RWPE2 (cell line): Measurements from ENCODE around the gene KXD1.

Source experiments
- ATAC-seq: fragments of 200-7000 bp; cut with Tn5 transposase; 3 replicates; pipeline ENCODE4 v1.9.1; 2021; ENCODE audit warnings: low read depth
- DNase-seq: peaks from one replicate; pipeline ENCODE4 v3.0.0-alpha.2; 2020; ENCODE audit warnings: low spot score
- H3K27ac ChIP-seq: fragments of 450-650 bp; 2 replicates; pipeline ENCODE4 v1.5.1; 2017; ENCODE audit warnings: mild to moderate bottlenecking; ENCODE audit not compliant: poor library complexity, severe bottlenecking
- H3K27me3 ChIP-seq: fragments of 250-450 bp; sonication (Bioruptor Pico); 2 replicates; pipeline ENCODE4 v1.5.1; 2021; ENCODE audit warnings: mild to moderate bottlenecking, moderate library complexity; ENCODE audit not compliant: insufficient read depth, poor library complexity, severe bottlenecking
- H3K36me3 ChIP-seq: fragments of 250-450 bp; sonication (Bioruptor Pico); 2 replicates; pipeline ENCODE4 v1.5.1; 2020; ENCODE audit warnings: low read depth, mild to moderate bottlenecking, moderate library complexity
- H3K4me1 ChIP-seq: fragments of 250-450 bp; sonication (Bioruptor Pico); 2 replicates; pipeline ENCODE4 v1.5.1; 2021; ENCODE audit warnings: mild to moderate bottlenecking, moderate library complexity; ENCODE audit not compliant: insufficient read depth, poor library complexity, severe bottlenecking
- H3K4me3 ChIP-seq: fragments of 250-450 bp; sonication (Bioruptor Pico); 2 replicates; pipeline ENCODE4 v1.5.1; 2021; ENCODE audit warnings: mild to moderate bottlenecking, moderate library complexity; ENCODE audit not compliant: severe bottlenecking
- H3K9me3 ChIP-seq: fragments of 250-450 bp; sonication (Bioruptor Pico); 2 replicates; pipeline ENCODE4 v1.5.1; 2021; ENCODE audit warnings: mild to moderate bottlenecking, moderate library complexity; ENCODE audit not compliant: severe bottlenecking
- TF ChIP-seq, protein P1 (sequence below): fragments of 450-650 bp; IDR thresholded peaks from one replicate; pipeline ENCODE4 v1.5.1; 2017; ENCODE audit warnings: mild to moderate bottlenecking, moderate library complexity; ENCODE audit not compliant: poor library complexity, severe bottlenecking

KXD1 gene

DNA sequence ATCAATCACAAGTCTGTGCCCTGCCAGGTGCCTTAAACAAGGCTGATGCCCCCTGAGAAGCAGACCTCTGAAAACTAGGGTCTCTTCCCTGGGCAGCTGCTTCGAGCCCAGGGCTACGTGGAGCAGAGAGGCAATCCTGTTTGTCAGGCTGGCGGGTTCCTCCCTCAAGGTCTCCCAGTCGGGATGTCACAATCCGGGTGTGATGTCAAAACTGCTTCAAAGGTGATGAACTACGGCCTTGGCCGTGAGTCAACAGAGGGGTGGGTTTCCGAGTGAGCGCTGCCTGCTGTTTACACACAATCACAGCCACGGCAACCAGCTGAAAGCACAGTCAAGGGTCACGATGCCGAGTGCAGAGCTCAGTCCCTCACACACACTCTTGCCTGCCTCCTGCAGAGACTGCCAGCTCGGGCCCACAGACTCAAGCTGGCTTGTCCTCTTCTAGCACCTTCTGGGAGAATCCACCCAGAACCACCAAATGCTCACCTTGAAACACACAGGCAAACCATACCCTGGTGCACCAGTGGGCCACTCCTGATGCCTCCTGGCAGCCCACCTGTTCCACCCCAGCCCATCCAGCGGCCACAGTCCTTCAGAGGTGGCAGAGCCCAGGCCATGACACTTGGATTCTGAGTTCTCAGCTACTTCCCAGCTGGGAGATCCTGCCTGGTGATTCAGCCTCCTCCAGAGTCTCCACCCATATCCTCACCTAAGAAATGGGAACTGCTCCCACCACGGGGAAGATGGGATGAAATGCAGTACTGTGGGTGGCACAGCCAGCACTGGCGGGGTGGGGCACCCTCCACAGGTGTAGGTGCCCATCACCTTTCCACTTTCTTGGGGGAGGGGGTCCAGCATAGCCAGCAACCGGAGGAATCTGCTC lies 42.6 kb upstream of the KXD1 start:
- ATAC-seq (peak; percentile 72), DNase-seq (no peak)
- Histone ChIP-seq H3K27me3 (no peaks in the 10 kb centered on the region), H3K4me3 (no peak overlapping the region), H3K27ac (peak overlapping the region; percentile 16), H3K4me1 (peaks cover 23% of the 10 kb centered on the region), H3K36me3 (peaks cover 3% of the 10 kb centered on the region; the same call in 1 of the 2 replicates), H3K9me3 (no peaks in the 10 kb centered on the region)
- TF ChIP-seq, protein P1, sequence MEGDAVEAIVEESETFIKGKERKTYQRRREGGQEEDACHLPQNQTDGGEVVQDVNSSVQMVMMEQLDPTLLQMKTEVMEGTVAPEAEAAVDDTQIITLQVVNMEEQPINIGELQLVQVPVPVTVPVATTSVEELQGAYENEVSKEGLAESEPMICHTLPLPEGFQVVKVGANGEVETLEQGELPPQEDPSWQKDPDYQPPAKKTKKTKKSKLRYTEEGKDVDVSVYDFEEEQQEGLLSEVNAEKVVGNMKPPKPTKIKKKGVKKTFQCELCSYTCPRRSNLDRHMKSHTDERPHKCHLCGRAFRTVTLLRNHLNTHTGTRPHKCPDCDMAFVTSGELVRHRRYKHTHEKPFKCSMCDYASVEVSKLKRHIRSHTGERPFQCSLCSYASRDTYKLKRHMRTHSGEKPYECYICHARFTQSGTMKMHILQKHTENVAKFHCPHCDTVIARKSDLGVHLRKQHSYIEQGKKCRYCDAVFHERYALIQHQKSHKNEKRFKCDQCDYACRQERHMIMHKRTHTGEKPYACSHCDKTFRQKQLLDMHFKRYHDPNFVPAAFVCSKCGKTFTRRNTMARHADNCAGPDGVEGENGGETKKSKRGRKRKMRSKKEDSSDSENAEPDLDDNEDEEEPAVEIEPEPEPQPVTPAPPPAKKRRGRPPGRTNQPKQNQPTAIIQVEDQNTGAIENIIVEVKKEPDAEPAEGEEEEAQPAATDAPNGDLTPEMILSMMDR: no peak

- ATAC-seq (no peak), DNase-seq (no peak)
- Histone ChIP-seq H3K27ac (peak overlapping the region; percentile 16), H3K27me3 (no peaks in the 10 kb centered on the region), H3K4me1 (peaks cover 25% of the 10 kb centered on the region), H3K4me3 (no peak overlapping the region), H3K9me3 (no peaks in the 10 kb centered on the region), H3K36me3 (peaks cover 3% of the 10 kb centered on the region; the same call in 1 of the 2 replicates)
- TF ChIP-seq, protein P1: no peak
Observed at GRCh38 chr19:18515959-18516358, 41.7 kb upstream of the KXD1 start.

- Histone ChIP-seq H3K9me3 (no peaks in the 10 kb centered on the region), H3K36me3 (peaks cover 3% of the 10 kb centered on the region; the same call in 1 of the 2 replicates), H3K4me1 (peaks cover 25% of the 10 kb centered on the region), H3K4me3 (no peak overlapping the region), H3K27me3 (no peaks in the 10 kb centered on the region), H3K27ac (no peak overlapping the region)
- TF ChIP-seq, protein P1: no peak
- ATAC-seq: no peak
- DNase-seq: no peak
Observed at GRCh38 chr19:18517606-18518005, 40.1 kb upstream of the KXD1 start.

DNA sequence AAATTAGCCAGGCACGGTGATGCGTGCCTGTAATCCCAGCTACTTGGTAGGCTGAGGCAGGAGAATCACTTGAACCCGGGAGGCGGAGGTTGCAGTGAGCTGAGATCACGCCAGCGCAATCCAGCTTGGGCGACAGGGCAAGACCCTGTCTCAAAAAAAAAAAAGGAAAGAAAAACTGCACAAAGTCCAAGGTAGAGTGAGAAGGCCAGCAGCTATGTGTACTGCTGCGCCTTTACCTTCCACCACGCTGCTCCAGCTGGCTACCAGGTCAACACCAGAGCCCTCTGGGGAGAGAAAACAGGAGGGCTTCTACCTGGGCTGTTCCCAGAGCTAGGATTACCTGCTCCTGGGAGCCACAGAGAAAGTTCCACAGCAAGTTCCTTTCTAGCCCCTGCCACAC lies 39.0 kb upstream of the KXD1 start:
- DNase-seq (no peak), ATAC-seq (no peak)
- H3K27ac ChIP-seq: peak overlapping the region; percentile 91
- TF ChIP-seq, protein P1: no peak
- no peaks in the 10 kb centered on the region for H3K27me3 ChIP-seq
- H3K4me1 ChIP-seq: peaks cover 25% of the 10 kb centered on the region
- peaks cover 3% of the 10 kb centered on the region; the same call in 1 of the 2 replicates for H3K36me3 ChIP-seq
- H3K4me3 ChIP-seq: no peak overlapping the region
- no peaks in the 10 kb centered on the region for H3K9me3 ChIP-seq
